ENCODE data around the gene BUD23. TPM values are rescaled to one million over a fixed set of nuclear protein-coding genes. Genes with fewer than 3 reads are reported as not detected.
A peak's percentile ranks its signal among the peaks of the same experiment; 100 is the strongest.
"Not testable (repeated sequence)": the region's sequence is repeated elsewhere in the genome, so short reads cannot be mapped to it uniquely, and the experiment has no call there.

Gene BUD23
- polyA plus RNA-seq, 1 donor, result 96.6 TPM

DNA sequence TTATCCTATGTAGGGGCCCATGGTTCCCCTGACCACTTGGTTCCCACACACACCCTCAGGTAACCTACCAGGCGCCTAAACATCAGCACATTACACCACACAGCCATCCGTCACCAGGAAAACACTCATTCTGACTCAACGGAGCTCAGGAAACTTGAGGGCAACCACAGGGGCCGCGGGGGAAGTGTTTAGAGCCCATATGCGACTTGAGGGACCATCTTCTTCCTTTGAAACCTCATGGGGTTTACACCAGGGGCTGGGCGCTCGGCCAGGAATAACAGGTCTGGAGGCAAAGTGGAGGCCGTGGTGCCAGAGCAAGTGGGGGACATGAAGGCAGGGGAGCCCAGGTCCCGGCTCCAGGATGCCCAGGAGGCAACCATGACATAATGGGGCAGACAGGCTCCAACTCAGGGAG, 34.6 kb downstream of the BUD23 start:
- no peak for DNase-seq

DNA sequence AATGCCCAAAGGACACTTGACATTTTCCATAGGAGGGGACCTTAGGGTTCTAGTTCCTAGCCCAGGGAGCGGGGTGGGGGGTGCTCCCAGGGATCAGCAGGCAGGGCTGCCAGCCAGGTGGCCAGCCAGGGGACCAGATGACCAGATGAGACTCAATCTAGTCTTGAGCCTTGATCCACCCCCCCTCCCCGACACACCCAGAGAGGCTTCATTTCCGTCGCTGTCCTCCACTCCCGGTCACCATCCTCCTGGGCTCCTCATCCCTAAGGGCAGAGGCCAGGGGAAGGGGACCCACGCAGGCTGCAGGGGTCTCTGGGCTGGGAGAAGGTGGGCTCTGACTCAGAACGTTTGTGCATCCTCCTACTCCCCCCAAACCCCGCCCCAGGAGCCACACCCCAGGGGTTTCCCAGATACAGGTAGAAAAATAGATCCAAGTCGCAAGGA, 35.1 kb downstream of the BUD23 start:
- no peak for DNase-seq

DNA sequence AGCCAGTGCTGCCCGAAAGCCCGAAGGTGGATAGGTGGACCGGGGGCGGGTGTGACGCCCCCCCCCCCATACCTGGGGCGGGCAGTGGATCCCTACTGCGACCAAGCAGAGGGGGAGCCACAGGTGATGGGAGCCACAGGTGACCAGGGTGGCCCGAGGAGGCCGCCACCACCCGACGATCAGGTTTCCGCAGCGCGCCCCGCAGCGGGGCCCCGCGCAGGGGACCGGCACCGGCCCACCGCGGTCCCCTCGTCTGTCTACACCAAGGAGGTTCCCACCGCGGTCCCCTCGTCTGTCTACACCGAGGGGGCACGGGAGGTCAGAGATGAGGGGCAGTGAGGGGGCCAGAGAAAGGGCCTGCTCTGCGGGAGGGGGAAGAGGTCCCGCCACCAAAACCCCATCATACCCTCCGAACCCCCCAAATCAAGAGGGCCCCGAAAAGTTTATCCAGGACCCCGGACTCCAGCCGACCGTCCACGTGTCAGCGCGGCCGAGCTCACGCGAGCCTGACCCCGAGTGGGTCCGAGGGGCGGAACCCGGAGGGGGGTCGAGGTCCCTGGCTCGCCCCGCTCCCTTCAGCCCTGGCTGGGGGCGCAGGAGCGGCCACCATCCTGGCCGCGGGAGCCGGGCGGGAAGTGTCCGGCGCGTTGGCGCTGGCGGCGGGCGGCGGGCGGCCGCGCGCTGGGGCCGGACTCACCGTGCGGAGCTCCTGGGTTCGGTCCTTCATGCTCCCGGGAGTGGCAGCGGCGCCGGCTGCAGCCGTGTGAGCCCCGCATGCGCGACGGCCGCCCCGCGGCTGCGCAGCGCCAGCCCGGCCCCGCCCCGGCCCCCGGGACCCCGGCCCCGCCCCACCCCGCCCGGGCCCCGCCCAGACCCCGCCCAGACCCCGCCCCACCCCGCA, 35.8 kb downstream of the BUD23 start, which contains the start of gene STX1A:
Gene STX1A, minus strand, starts transcription at position 765 of the 901 bp plus-strand sequence. Its CDS starts 38 bp downstream, at position 727.
- peak; percentile 58 for DNase-seq

DNA sequence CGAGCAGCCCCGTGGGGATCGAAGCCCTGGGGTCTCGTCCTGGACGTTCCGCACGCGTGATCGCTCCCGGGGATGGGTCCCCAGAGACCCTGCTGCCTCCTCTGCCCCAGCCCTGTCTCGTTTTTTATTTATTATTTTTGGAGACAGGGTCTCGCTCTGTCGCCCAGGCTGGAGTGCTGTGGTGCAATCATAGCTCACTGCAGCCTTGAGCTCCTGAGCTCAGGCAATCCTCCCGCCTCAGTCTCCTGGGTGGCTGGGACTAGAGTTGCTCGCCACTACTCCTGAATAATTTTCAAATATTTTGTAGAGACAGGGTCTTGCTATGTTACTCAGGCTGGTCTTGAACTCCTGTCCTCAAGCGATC, 36.4 kb downstream of the BUD23 start:
- DNase-seq, result no peak

DNA sequence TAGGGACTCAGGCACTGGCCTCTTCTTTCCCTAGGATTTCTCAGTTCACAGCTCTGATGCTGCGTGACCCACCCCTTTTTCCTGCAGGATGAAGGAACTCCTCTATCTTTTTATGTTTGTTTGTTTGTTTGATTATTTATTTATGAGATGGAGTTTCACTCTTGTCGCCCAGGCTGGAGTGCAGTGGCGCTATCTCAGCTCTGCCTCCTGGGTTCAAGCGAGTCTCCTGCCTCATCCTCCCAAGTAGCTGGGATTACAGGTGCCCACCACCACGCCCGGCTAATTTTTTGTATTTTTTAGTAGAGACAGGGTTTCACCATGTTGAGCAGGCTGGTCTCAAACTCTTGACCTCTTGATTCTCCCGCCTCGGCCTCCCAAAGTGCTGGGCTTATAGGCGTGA, 37.0 kb downstream of the BUD23 start:
- DNase-seq, result not testable (repeated sequence)

DNA sequence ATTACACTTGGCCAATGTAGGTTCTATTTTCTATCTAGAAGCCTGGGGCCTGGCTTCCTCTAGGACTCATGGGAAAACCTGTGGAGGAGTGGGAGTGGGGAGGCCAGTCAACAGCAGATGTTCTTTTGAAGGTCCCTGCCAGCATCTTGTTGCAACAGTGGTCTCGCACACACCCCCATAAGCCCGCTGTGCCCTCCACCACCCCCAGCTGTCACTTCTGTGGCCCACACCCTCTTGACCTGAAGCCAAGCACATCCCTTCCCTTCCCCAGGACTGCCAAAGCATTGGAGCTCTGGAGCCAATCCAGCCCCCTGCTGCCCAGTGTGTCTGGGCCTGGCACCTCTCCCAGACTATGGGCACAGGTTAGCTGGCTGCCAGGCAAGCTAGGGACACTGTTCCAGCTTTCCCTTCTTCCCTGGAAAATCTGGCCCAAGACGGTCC, 38.0 kb downstream of the BUD23 start:
- DNase-seq, result no peak

DNA sequence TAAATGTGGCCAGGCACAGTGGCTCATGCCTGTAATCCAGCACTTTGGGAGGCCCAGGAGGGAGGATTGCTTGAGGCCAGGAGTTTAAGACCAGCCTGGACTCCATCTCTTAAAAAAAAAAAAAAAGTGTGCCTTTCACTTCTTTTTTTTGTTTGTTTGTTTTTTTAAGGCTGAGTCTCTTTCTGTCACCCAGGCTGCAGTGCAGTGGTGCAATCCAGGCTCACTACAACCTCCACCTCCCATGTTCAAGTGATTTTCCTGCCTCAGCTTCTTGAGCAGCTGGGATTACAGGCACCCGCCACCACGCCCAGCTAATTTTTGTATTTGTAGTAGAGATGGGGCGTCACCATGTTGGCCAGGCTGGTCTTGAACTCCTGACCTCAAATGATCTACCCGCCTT, 38.8 kb downstream of the BUD23 start:
- DNase-seq, result not testable (repeated sequence)

DNA sequence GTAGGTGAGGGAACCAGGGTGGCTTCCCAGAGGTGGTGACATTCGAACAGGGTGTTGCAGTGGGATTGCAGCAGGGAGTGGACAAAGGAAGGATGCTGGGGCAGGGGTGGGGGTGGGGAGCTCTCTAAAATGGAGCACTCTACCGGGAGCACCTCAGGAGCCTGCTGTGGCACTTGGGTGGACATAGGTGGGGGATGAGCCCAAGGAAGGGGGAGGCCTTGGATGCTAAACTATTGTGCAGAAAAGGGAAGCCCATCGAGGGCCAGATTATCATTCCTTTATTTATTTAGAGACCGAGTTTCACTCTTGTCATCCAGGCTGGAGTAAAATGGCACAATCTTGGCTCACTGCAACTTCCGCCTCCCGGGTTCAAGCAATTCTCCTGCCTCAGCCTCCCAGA, 39.4 kb downstream of the BUD23 start:
- no peak for DNase-seq

DNA sequence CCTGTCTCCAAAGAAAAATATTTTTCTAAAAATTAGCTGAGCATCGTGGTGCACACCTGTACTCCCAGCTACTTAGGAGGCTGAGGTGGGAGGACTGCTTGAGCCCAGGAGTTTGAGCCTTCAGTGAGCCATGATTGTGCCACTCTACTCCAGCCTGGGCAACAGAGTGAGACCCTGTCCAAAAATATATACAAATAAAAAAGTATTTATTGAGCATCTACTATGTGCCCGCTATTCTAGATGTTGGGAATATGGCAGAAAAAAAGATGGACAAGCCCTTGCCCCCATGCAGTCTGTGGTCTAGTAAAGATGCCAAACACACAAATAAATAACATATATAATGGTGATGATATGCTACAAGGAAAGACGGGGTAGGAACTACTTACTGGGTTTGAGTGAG, 40.4 kb downstream of the BUD23 start:
- DNase-seq, result no peak

DNA sequence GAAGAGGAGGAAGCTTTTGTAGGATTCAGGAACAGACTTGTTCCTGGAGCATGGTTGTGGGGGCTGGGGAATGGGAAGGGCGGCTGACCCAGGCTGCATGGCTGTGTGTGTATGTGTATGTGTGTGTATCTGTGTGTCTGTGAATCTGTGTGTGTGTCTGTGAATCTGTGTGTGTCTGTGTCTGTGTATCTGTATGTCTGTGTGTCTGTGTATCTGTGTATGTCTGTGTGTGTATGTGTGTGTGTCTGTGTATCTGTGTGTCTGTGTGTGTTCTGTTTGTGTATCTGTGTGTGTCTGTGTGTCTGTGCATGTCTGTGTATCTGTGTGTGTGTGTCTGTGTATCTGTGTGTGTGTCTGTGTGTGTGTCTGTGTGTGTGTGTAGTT, 42.7 kb downstream of the BUD23 start:
- DNase-seq, result no peak

DNA sequence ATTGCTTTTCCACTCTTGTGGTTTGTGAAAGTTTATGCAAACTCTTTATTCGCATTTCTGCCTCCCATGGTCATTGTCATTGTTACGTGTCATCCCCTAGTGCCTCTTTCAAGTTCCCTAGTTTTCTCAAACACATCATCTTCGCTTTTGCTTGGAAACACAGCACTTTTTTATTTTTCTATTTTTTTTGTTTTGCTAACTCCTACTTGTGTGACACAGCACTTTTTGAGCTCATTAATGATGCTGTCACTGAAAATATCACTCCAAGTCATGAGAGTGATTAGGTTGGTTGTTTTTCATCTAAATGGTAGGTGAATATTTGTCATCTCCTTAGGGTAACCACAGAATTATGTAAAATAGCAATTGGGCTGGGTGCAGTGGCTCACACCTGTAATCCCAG, 44.6 kb downstream of the BUD23 start:
- DNase-seq, result no peak

DNA sequence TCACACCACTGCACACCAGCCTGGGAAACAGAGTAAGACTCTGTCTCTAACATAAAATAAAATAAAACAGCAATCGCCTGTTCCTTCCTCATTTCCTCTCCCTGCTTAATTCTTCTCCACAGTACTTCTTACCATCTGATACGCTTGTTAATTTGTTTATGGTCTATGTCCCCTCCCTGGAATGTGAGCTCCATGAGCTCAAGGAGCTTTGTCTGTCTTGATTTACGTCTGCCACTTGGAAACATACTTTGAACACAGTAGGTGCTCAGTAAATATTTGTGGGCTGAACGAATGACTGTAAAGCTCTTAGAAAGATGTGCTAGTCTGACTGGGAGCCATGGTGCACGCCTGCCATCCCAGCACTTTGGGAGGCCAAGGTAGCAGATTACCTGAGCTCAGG, 45.2 kb downstream of the BUD23 start:
- DNase-seq, result no peak

DNA sequence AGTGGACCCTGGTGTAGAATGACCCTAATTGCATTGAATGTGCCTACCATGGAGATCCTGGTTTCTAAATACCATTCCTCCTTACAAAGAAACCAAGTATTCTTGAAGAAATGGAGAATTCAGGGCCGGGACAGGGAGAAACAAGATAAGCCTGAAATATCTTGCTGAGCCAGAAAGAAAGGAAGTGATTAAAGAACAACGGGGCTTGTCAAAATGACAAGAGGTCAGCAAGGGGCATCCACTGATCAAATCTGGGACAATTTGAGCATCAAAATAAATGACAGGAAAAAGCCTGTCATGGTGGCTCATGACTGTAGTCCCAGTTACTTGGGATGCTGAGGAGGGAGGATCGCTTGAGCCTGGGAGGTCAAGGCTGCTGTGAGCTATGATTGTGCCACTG, 47.1 kb downstream of the BUD23 start:
- no peak for DNase-seq

DNA sequence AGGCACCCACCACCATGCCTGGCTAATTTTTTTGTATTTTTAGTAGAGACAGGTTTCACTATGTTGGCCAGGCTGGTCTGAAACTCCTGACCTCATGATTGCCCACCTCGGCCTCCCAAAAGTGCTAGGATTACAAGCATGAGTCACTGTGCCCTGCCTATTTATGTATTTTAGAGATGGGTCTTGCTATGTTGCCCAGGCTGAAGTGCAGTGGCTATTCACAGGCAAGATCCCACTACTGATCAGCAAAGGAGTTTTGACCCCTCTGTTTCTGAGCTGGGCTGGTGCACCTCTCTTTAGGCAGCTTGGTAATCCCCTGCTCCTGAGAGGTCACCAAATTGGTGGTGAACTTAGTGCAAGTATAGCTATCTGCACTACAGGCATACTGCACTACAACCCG, 49.0 kb downstream of the BUD23 start:
- no peak for DNase-seq

DNA sequence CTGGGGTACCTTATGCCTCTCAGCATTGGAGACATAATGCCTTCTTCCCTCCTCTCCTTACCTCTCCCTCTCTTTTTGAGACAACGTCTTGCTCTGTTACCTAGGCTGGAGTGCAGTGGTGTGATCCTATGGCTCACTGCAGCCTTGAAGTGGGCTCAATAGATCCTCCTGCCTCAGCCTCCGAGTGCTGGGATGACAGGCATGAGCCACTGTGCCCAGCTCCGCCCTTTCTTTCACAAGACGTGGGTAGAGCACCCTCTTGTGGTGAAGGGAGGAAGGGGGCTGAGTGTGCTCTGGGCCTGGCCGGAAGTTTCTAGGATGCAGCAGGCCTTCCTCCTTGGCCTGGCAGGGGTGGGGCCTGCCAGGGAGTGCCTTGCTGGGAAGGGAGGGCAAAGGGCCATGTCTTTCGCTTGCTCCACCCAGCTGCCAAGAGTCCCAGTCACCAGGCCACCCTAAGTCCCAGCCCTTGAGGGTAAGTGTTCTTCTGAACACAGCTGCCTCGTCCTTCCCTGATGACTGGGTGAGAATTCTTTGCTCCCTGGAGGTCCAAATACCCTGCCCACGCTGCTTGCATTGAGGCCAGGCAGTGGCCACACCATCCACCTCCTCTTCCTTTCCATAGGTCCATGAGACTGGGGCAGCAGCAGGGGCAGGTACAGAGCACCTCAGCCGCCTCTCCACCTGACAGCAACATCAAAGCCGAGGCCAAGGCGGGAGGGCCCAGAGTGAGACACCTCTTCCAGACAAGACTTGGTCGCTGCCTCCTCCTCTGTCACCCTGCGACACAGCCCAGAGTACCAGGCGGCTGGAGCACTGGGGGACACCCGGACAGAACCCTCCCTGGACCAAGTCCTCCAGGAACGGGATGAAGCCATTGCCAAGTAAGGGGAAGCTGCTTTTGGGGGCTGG, 51.5 kb downstream of the BUD23 start:
- no peak for DNase-seq

DNA sequence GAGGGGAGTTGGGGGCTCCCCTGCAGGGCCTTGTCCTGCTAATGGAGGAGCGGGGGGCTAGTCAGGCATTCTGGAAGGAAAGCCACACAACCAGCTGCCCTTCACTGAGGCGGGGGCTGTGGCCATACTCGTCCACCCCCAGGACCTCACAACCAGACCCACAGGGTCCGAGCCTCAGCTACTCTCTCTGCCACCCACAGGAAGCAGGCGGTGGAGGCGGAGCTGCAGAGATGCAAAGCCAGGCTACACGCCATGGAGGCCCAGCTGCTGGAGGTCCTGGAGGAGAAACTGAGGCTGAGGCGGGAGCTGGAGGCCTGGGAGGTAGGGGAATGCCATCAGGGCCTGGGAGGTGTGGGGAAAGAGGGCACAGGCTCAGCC, 52.1 kb downstream of the BUD23 start:
- DNase-seq, result no peak

DNA sequence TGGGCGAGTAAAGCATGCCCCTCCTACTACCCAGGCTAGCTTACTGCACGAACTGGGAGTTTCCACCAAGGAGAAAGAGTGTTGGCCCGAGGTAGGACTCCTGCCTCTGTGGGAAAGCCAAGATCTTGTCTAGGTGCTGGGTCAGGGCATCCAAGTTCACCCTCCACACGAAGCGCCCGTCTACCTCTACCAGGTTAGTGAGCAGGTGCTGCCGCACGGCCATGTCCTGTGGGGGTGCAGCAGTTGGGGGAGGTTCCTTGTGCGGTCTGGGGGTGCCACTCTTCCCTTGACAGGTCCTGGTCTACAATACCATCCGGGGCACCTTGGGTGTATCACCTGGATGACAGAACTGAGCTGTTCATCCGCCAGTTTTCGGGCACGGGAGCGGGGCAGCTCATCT, 53.5 kb downstream of the BUD23 start:
- no peak for DNase-seq

DNA sequence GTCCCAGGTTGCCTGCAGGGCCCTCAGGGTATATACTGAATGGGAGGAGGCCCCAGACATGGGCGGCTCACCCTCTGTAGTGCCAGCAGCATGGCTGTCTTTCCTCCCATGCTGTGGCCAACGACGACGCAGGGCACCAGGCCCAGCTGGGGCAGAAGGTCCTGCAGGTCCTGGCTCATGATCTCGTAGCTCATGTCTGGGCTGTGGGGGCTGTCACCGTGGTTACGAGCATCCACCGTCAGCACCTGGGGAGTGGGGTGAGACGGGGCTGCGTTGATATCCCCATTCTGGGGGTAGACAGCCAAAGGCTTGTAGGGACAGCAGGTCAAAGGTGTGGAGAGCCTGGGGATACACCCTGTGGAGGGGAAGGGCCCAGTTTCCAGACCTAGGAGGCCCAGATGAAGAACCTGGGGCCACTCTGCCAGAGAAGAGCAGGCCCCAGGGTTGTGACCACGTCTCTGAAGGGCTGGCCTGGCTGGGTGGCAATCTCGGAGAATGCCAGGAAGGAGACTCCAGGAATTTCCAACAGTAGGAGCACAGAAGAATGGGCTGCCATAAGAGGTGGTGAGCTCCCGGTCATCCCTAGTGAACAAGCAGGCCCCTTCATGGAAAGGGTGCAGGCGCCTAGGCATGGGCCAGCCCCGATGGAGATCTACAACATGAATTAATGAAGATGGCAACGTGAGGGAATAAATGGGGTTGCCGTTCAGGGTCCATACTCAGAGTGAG, 54.3 kb downstream of the BUD23 start:
- no peak for DNase-seq

DNA sequence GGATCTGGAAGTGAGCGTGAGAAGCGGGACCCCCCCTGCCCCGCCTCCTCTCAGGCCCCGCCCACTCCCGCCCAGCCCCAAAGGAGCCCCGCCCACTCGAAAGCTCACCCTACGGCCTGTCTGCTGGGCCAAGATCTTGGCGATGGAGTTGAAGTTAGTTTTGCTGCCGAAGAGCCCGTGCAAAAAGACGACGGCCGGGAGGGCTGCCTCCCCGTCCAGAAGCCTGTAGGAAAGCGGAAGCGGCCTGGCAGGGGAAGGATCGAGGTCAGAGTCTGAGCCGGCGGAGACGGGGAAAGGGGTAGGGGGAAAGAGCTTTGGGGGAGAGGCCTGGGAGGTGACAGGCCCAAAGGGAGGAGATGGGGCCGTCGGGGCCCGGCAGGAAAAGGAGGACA, 54.8 kb downstream of the BUD23 start:
- peak; percentile 63 for DNase-seq

DNA sequence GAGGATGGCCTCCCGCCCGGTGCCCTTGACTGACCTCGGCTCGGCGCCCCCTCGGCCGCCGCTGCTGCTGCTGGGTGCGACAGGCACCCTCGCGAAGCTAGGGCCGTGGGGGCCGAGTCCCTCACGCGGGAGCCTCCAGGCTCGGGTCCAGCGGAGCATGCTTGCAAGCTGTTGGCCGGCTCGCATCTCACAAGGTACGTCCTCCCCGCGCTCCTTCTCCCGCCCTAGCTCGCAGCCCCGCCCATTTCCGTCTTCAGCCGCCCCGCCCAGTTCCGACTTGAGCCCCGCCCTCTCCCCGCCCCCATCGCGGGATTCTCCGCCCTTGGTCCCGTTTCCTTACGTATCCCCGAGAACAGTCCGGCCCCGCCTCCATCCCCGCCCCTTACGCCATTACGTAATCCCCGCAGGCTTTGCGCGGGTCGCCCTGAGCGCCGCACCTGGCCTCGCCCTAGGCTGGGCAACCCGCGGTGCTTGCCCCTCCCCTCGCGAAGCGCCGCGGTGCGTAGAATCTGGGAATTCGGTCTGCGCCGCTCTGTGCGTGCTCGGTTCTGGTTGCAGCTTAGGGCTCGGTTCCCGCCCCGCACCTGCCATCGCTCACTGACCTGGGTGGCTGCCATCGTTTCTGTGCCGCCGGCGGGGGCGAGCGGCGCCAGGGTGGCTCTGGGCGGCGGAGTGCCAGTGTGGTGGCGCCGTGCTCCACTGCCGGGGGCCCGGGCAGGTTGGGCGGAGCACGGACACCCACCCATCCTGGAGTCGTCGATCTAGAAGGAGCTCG, 55.4 kb downstream of the BUD23 start, which contains the start of gene ABHD11:
Gene ABHD11, minus strand, starts transcription at position 191 of the 775 bp plus-strand sequence. Its CDS starts 32 bp downstream, at position 159.
- peak; percentile 92 for DNase-seq

DNA sequence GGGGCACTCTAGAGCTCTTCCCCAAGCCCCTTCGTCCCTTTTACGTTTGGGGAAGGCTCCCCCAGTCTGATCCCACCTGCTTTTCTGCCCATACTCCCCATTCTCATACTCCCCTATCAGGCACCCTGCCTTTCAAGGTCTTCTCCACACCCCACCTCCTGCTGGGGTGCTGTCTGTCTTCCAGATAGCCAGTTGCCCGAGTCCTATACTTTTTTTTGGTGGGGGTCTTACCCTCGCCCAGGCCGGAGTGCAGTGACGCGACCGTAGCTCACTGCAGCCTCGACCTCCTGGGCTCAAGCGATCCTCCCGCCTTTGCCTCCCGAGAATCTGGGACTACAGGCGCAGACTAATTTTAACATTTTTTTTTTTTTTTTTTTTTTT, 56.0 kb downstream of the BUD23 start:
- DNase-seq, result no peak

Data from left kidney (tissue), 2 donors.